ENCODE measurements around the gene ABLIM3.

ABLIM3 gene

GRCh38 chr5:149202910-149203451 is 61.7 kb downstream of the ABLIM3 start:
- H3K9me3 ChIP-seq (ENCODE audit: control insufficient read depth, insufficient read depth, low read length) = no peaks in the 10 kb centered on the region
- no peaks in the 10 kb centered on the region for H3K4me1 ChIP-seq (ENCODE audit: insufficient read depth, low read length)
- no peak overlapping the region for H3K9ac ChIP-seq (ENCODE audit: low read depth, low read length)
- no peaks in the 10 kb centered on the region for H3K36me3 ChIP-seq (ENCODE audit: insufficient read depth, low read length)

GRCh38 chr5:149203921-149204441 is 62.7 kb downstream of the ABLIM3 start:
- Histone ChIP-seq H3K9me3 (ENCODE audit: control insufficient read depth, insufficient read depth, low read length) (no peaks in the 10 kb centered on the region), H3K36me3 (ENCODE audit: insufficient read depth, low read length) (no peaks in the 10 kb centered on the region), H3K4me1 (ENCODE audit: insufficient read depth, low read length) (no peaks in the 10 kb centered on the region), H3K9ac (ENCODE audit: low read depth, low read length) (no peak overlapping the region)

- Histone ChIP-seq H3K9me3 (ENCODE audit: control insufficient read depth, insufficient read depth, low read length) (no peaks in the 10 kb centered on the region), H3K4me1 (ENCODE audit: insufficient read depth, low read length) (no peaks in the 10 kb centered on the region), H3K36me3 (ENCODE audit: insufficient read depth, low read length) (no peaks in the 10 kb centered on the region), H3K9ac (ENCODE audit: low read depth, low read length) (no peak overlapping the region)
These were observed 64.6 kb downstream of the ABLIM3 start for GRCh38 chr5:149205625-149206523.

- Histone ChIP-seq H3K36me3 (ENCODE audit: insufficient read depth, low read length) (no peaks in the 10 kb centered on the region), H3K4me1 (ENCODE audit: insufficient read depth, low read length) (no peaks in the 10 kb centered on the region)
These were observed 65.3 kb downstream of the ABLIM3 start for GRCh38 chr5:149206524-149207141.

GRCh38 chr5:149207831-149208230 is 66.5 kb downstream of the ABLIM3 start:
- H3K9ac ChIP-seq (ENCODE audit: low read depth, low read length) = no peak overlapping the region
- H3K4me1 ChIP-seq (ENCODE audit: insufficient read depth, low read length) = no peaks in the 10 kb centered on the region
- H3K36me3 ChIP-seq (ENCODE audit: insufficient read depth, low read length) = no peaks in the 10 kb centered on the region
- no peaks in the 10 kb centered on the region for H3K9me3 ChIP-seq (ENCODE audit: control insufficient read depth, insufficient read depth, low read length)

More at GRCh38 chr5:149206524-149207141, 65.3 kb downstream of the ABLIM3 start:
- H3K9ac ChIP-seq (ENCODE audit: low read depth, low read length) = no peak overlapping the region
- H3K9me3 ChIP-seq (ENCODE audit: control insufficient read depth, insufficient read depth, low read length) = no peaks in the 10 kb centered on the region

- no peaks in the 10 kb centered on the region for H3K36me3 ChIP-seq (ENCODE audit: insufficient read depth, low read length)
- no peaks in the 10 kb centered on the region for H3K4me1 ChIP-seq (ENCODE audit: insufficient read depth, low read length)
- H3K9ac ChIP-seq (ENCODE audit: low read depth, low read length) = no peak overlapping the region
- no peaks in the 10 kb centered on the region for H3K9me3 ChIP-seq (ENCODE audit: control insufficient read depth, insufficient read depth, low read length)
These were observed 68.9 kb downstream of the ABLIM3 start for GRCh38 chr5:149210225-149210624.

- Histone ChIP-seq H3K9ac (ENCODE audit: low read depth, low read length) (no peak overlapping the region), H3K36me3 (ENCODE audit: insufficient read depth, low read length) (no peaks in the 10 kb centered on the region), H3K4me1 (ENCODE audit: insufficient read depth, low read length) (no peaks in the 10 kb centered on the region), H3K9me3 (ENCODE audit: control insufficient read depth, insufficient read depth, low read length) (no peaks in the 10 kb centered on the region)
These were observed 69.7 kb downstream of the ABLIM3 start for GRCh38 chr5:149210968-149211490.

- Histone ChIP-seq H3K4me1 (ENCODE audit: insufficient read depth, low read length) (no peaks in the 10 kb centered on the region), H3K9ac (ENCODE audit: low read depth, low read length) (no peak overlapping the region), H3K36me3 (ENCODE audit: insufficient read depth, low read length) (no peaks in the 10 kb centered on the region), H3K9me3 (ENCODE audit: control insufficient read depth, insufficient read depth, low read length) (no peaks in the 10 kb centered on the region)
These were observed 70.3 kb downstream of the ABLIM3 start for GRCh38 chr5:149211566-149211965.

- Histone ChIP-seq H3K9ac (ENCODE audit: low read depth, low read length) (no peak overlapping the region), H3K9me3 (ENCODE audit: control insufficient read depth, insufficient read depth, low read length) (no peaks in the 10 kb centered on the region), H3K4me1 (ENCODE audit: insufficient read depth, low read length) (no peaks in the 10 kb centered on the region), H3K36me3 (ENCODE audit: insufficient read depth, low read length) (no peaks in the 10 kb centered on the region)
These were observed 71.1 kb downstream of the ABLIM3 start for GRCh38 chr5:149212198-149212951.

GRCh38 chr5:149213264-149213880 is 72.1 kb downstream of the ABLIM3 start:
- H3K9me3 ChIP-seq (ENCODE audit: control insufficient read depth, insufficient read depth, low read length) = no peaks in the 10 kb centered on the region
- H3K36me3 ChIP-seq (ENCODE audit: insufficient read depth, low read length) = no peaks in the 10 kb centered on the region
- no peaks in the 10 kb centered on the region for H3K4me1 ChIP-seq (ENCODE audit: insufficient read depth, low read length)
- no peak overlapping the region for H3K9ac ChIP-seq (ENCODE audit: low read depth, low read length)

- Histone ChIP-seq H3K9ac (ENCODE audit: low read depth, low read length) (no peak overlapping the region), H3K36me3 (ENCODE audit: insufficient read depth, low read length) (no peaks in the 10 kb centered on the region), H3K9me3 (ENCODE audit: control insufficient read depth, insufficient read depth, low read length) (no peaks in the 10 kb centered on the region), H3K4me1 (ENCODE audit: insufficient read depth, low read length) (no peaks in the 10 kb centered on the region)
These were observed 74.3 kb downstream of the ABLIM3 start for GRCh38 chr5:149215478-149216090.

GRCh38 chr5:149216496-149216895 is 75.2 kb downstream of the ABLIM3 start:
- H3K9me3 ChIP-seq (ENCODE audit: control insufficient read depth, insufficient read depth, low read length) = no peaks in the 10 kb centered on the region
- H3K4me1 ChIP-seq (ENCODE audit: insufficient read depth, low read length) = no peaks in the 10 kb centered on the region
- no peak overlapping the region for H3K9ac ChIP-seq (ENCODE audit: low read depth, low read length)
- no peaks in the 10 kb centered on the region for H3K36me3 ChIP-seq (ENCODE audit: insufficient read depth, low read length)

GRCh38 chr5:149217096-149217802 is 76.0 kb downstream of the ABLIM3 start:
- no peaks in the 10 kb centered on the region for H3K36me3 ChIP-seq (ENCODE audit: insufficient read depth, low read length)
- H3K4me1 ChIP-seq (ENCODE audit: insufficient read depth, low read length) = no peaks in the 10 kb centered on the region
- no peak overlapping the region for H3K9ac ChIP-seq (ENCODE audit: low read depth, low read length)
- no peaks in the 10 kb centered on the region for H3K9me3 ChIP-seq (ENCODE audit: control insufficient read depth, insufficient read depth, low read length)
